ENCODE data around the gene WBP2.

Gene WBP2

GRCh38 chr17:75830164-75831031 is 24.7 kb downstream of the WBP2 start:
- Histone ChIP-seq H2BK5ac (ENCODE audit: low read length) (peak overlapping the region; percentile 63), H3K36me3 (ENCODE audit: control insufficient read depth, insufficient read depth, low read length) (no peaks in the 10 kb centered on the region), H2BK15ac (replicated peaks; ENCODE audit: low read depth) (no peak overlapping the region), H3K27me3 (ENCODE audit: insufficient read depth, low read length, poor library complexity) (no peaks in the 10 kb centered on the region), H3K79me2 (ENCODE audit: control insufficient read depth, insufficient read depth, low read length) (no peaks in the 10 kb centered on the region), H3K9ac (ENCODE audit: low read length) (peak overlapping the region; percentile 46), H3K27ac (ENCODE audit: low read depth, low read length) (no peak overlapping the region), H3K4me2 (ENCODE audit: low read length) (no peak overlapping the region), H3K23ac (ENCODE audit: low read length) (no peak overlapping the region), H4K8ac (ENCODE audit: low read depth, low read length) (no peak overlapping the region), H3K18ac (ENCODE audit: low read length) (no peak overlapping the region), H2AK5ac (ENCODE audit: low read length) (no peak overlapping the region), H3K4ac (ENCODE audit: low read depth, low read length) (no peak overlapping the region), H3K4me3 (ENCODE audit: low read length) (no peak overlapping the region), H3K4me1 (ENCODE audit: control insufficient read depth, low read depth, low read length) (peaks cover 8% of the 10 kb centered on the region), H3K56ac (ENCODE audit: low read length) (peak overlapping the region; percentile 79), H3K79me1 (ENCODE audit: low read length) (no peaks in the 10 kb centered on the region), H4K5ac (ENCODE audit: low read length) (no peak overlapping the region), H2BK120ac (ENCODE audit: low read depth, low read length) (no peak overlapping the region)
- WGBS (ENCODE audit: extremely low coverage, insufficient coverage, low lambda C conversion rate) = no CpG with 5 or more reads among the region's 27 CpGs
- DNase-seq = peak; percentile 85

GRCh38 chr17:75829747-75830146 is 25.4 kb downstream of the WBP2 start:
- Histone ChIP-seq H3K36me3 (ENCODE audit: control insufficient read depth, insufficient read depth, low read length) (no peaks in the 10 kb centered on the region), H3K18ac (ENCODE audit: low read length) (no peak overlapping the region), H3K4me1 (ENCODE audit: control insufficient read depth, low read depth, low read length) (peaks cover 8% of the 10 kb centered on the region), H4K5ac (ENCODE audit: low read length) (no peak overlapping the region), H2BK15ac (replicated peaks; ENCODE audit: low read depth) (no peak overlapping the region), H2AK5ac (ENCODE audit: low read length) (no peak overlapping the region), H2BK5ac (ENCODE audit: low read length) (no peak overlapping the region), H3K9ac (ENCODE audit: low read length) (no peak overlapping the region), H4K8ac (ENCODE audit: low read depth, low read length) (no peak overlapping the region), H3K4ac (ENCODE audit: low read depth, low read length) (no peak overlapping the region), H3K56ac (ENCODE audit: low read length) (no peak overlapping the region), H3K79me1 (ENCODE audit: low read length) (no peaks in the 10 kb centered on the region), H3K27me3 (ENCODE audit: insufficient read depth, low read length, poor library complexity) (no peaks in the 10 kb centered on the region), H3K23ac (ENCODE audit: low read length) (no peak overlapping the region), H3K4me3 (ENCODE audit: low read length) (no peak overlapping the region), H3K79me2 (ENCODE audit: control insufficient read depth, insufficient read depth, low read length) (no peaks in the 10 kb centered on the region), H2BK120ac (ENCODE audit: low read depth, low read length) (no peak overlapping the region), H3K27ac (ENCODE audit: low read depth, low read length) (no peak overlapping the region), H3K4me2 (ENCODE audit: low read length) (no peak overlapping the region)
- WGBS (ENCODE audit: extremely low coverage, insufficient coverage, low lambda C conversion rate) = no CpG with 5 or more reads among the region's 7 CpGs
- no peak for DNase-seq

- H3K27me3 ChIP-seq (ENCODE audit: insufficient read depth, low read length, poor library complexity) = no peaks in the 10 kb centered on the region
- H3K27ac ChIP-seq (ENCODE audit: low read depth, low read length) = no peak overlapping the region
- no peak overlapping the region for H3K4ac ChIP-seq (ENCODE audit: low read depth, low read length)
- no peak overlapping the region for H4K5ac ChIP-seq (ENCODE audit: low read length)
- no peak overlapping the region for H2BK15ac ChIP-seq (replicated peaks; ENCODE audit: low read depth)
- no peak overlapping the region for H2BK5ac ChIP-seq (ENCODE audit: low read length)
- no peak overlapping the region for H3K23ac ChIP-seq (ENCODE audit: low read length)
- no CpG with 5 or more reads among the region's 19 CpGs for WGBS (ENCODE audit: extremely low coverage, insufficient coverage, low lambda C conversion rate)
- no peak overlapping the region for H3K18ac ChIP-seq (ENCODE audit: low read length)
- no peak overlapping the region for H3K4me3 ChIP-seq (ENCODE audit: low read length)
- no peak overlapping the region for H4K8ac ChIP-seq (ENCODE audit: low read depth, low read length)
- H3K79me2 ChIP-seq (ENCODE audit: control insufficient read depth, insufficient read depth, low read length) = no peaks in the 10 kb centered on the region
- H3K36me3 ChIP-seq (ENCODE audit: control insufficient read depth, insufficient read depth, low read length) = no peaks in the 10 kb centered on the region
- DNase-seq = no peak
- no peak overlapping the region for H3K4me2 ChIP-seq (ENCODE audit: low read length)
- peaks cover 8% of the 10 kb centered on the region for H3K4me1 ChIP-seq (ENCODE audit: control insufficient read depth, low read depth, low read length)
- H3K79me1 ChIP-seq (ENCODE audit: low read length) = no peaks in the 10 kb centered on the region
- H3K9ac ChIP-seq (ENCODE audit: low read length) = no peak overlapping the region
- H3K56ac ChIP-seq (ENCODE audit: low read length) = peak overlapping the region; percentile 89
- H2BK120ac ChIP-seq (ENCODE audit: low read depth, low read length) = no peak overlapping the region
- no peak overlapping the region for H2AK5ac ChIP-seq (ENCODE audit: low read length)
These were observed 26.4 kb downstream of the WBP2 start for GRCh38 chr17:75828741-75829140.

GRCh38 chr17:75828076-75828400 is 27.1 kb downstream of the WBP2 start:
- Histone ChIP-seq H3K4me1 (ENCODE audit: control insufficient read depth, low read depth, low read length) (peaks cover 8% of the 10 kb centered on the region), H3K4me3 (ENCODE audit: low read length) (no peak overlapping the region), H2BK15ac (replicated peaks; ENCODE audit: low read depth) (no peak overlapping the region), H2AK5ac (ENCODE audit: low read length) (peak overlapping the region; percentile 62), H3K27me3 (ENCODE audit: insufficient read depth, low read length, poor library complexity) (no peaks in the 10 kb centered on the region), H3K18ac (ENCODE audit: low read length) (peak overlapping the region; percentile 7), H3K79me2 (ENCODE audit: control insufficient read depth, insufficient read depth, low read length) (no peaks in the 10 kb centered on the region), H2BK120ac (ENCODE audit: low read depth, low read length) (no peak overlapping the region), H4K8ac (ENCODE audit: low read depth, low read length) (no peak overlapping the region), H2BK5ac (ENCODE audit: low read length) (peak overlapping the region; percentile 51), H3K56ac (ENCODE audit: low read length) (peak overlapping the region; percentile 89), H4K5ac (ENCODE audit: low read length) (peak overlapping the region; percentile 49), H3K4ac (ENCODE audit: low read depth, low read length) (no peak overlapping the region), H3K79me1 (ENCODE audit: low read length) (no peaks in the 10 kb centered on the region), H3K9ac (ENCODE audit: low read length) (peak overlapping the region; percentile 71), H3K27ac (ENCODE audit: low read depth, low read length) (no peak overlapping the region), H3K4me2 (ENCODE audit: low read length) (peak overlapping the region; percentile 76), H3K36me3 (ENCODE audit: control insufficient read depth, insufficient read depth, low read length) (no peaks in the 10 kb centered on the region), H3K23ac (ENCODE audit: low read length) (peak overlapping the region; percentile 91)
- peak; percentile 71 for DNase-seq
- no CpG with 5 or more reads among the region's 11 CpGs for WGBS (ENCODE audit: extremely low coverage, insufficient coverage, low lambda C conversion rate)

GRCh38 chr17:75827308-75828075 is 27.6 kb downstream of the WBP2 start:
- Histone ChIP-seq H3K79me2 (ENCODE audit: control insufficient read depth, insufficient read depth, low read length) (no peaks in the 10 kb centered on the region), H3K4me3 (ENCODE audit: low read length) (no peak overlapping the region), H2BK120ac (ENCODE audit: low read depth, low read length) (no peak overlapping the region), H2BK5ac (ENCODE audit: low read length) (no peak overlapping the region), H2BK15ac (replicated peaks; ENCODE audit: low read depth) (no peak overlapping the region), H3K23ac (ENCODE audit: low read length) (peak overlapping the region; percentile 91), H3K27ac (ENCODE audit: low read depth, low read length) (no peak overlapping the region), H3K9ac (ENCODE audit: low read length) (peak overlapping the region; percentile 71), H3K36me3 (ENCODE audit: control insufficient read depth, insufficient read depth, low read length) (no peaks in the 10 kb centered on the region), H3K4me1 (ENCODE audit: control insufficient read depth, low read depth, low read length) (peaks cover 7% of the 10 kb centered on the region), H2AK5ac (ENCODE audit: low read length) (no peak overlapping the region), H3K27me3 (ENCODE audit: insufficient read depth, low read length, poor library complexity) (no peaks in the 10 kb centered on the region), H3K79me1 (ENCODE audit: low read length) (no peaks in the 10 kb centered on the region), H3K18ac (ENCODE audit: low read length) (peak overlapping the region; percentile 7), H4K8ac (ENCODE audit: low read depth, low read length) (no peak overlapping the region), H3K4ac (ENCODE audit: low read depth, low read length) (no peak overlapping the region), H3K4me2 (ENCODE audit: low read length) (peak overlapping the region; percentile 76), H4K5ac (ENCODE audit: low read length) (peak overlapping the region; percentile 49), H3K56ac (ENCODE audit: low read length) (peak overlapping the region; percentile 89)
- WGBS (ENCODE audit: extremely low coverage, insufficient coverage, low lambda C conversion rate) = no CpG with 5 or more reads among the region's 21 CpGs
- peak; percentile 92 for DNase-seq
